Retinal pigment epithelial cell (primary cell): Measurements from ENCODE around the gene ZNF213.
A peak's percentile ranks its signal among the peaks of the same experiment; 100 is the strongest.

Experiments used
- DNase-seq: peaks from one replicate; pipeline ENCODE4 v3.0.0-alpha.2; 2010; ENCODE audit warnings: low read depth
- H3K4me3 ChIP-seq: 2 replicates; pipeline ENCODE4 v1.5.1; 2011; ENCODE audit warnings: mild to moderate bottlenecking, low read length, control low read depth, moderate library complexity
- CTCF ChIP-seq: conservative IDR thresholded peaks from 2 replicates; pipeline ENCODE4 v1.5.1; 2011; ENCODE audit warnings: low read depth, low read length, control low read depth, inconsistent platforms

Gene ZNF213

GRCh38 chr16:3149630-3150345, 15.0 kb downstream of the ZNF213 start:
- DNase-seq: no peak
- H3K4me3 ChIP-seq: peak overlapping the region; percentile 78

GRCh38 chr16:3150346-3151218, 15.8 kb downstream of the ZNF213 start:
- H3K4me3 ChIP-seq: peak overlapping the region; percentile 78
- TF ChIP-seq CTCF: no peak
- peak; percentile 77 for DNase-seq

More at GRCh38 chr16:3149630-3150345, 15.0 kb downstream of the ZNF213 start:
- TF ChIP-seq CTCF: peak; percentile 62

- TF ChIP-seq CTCF: no peak
- DNase-seq: no peak
- peak overlapping the region; percentile 61 for H3K4me3 ChIP-seq
Measured at GRCh38 chr16:3152027-3152276, 17.1 kb downstream of the ZNF213 start.

- TF ChIP-seq CTCF: peak; percentile 45
Measured at GRCh38 chr16:3152277-3152990, 17.6 kb downstream of the ZNF213 start.

GRCh38 chr16:3152991-3153368, 18.2 kb downstream of the ZNF213 start:
- no peak overlapping the region for H3K4me3 ChIP-seq
- DNase-seq: no peak
- no peak for TF ChIP-seq CTCF

More at GRCh38 chr16:3152277-3152990, 17.6 kb downstream of the ZNF213 start:
- H3K4me3 ChIP-seq: peak overlapping the region; percentile 61
- peak; percentile 48 for DNase-seq

- no peak for DNase-seq
- TF ChIP-seq CTCF: no peak
- no peak overlapping the region for H3K4me3 ChIP-seq
Measured at GRCh38 chr16:3155181-3155580, 20.4 kb downstream of the ZNF213 start.
